HG03108 (cell line): ENCODE measurements around the gene PPP1R14D.
"Not testable (repeated sequence)": the region's sequence is repeated elsewhere in the genome, so short reads cannot be mapped to it uniquely, and the experiment has no call there.

ENCODE experiments used
- ATAC-seq: cut with Tn5 transposase; IDR thresholded peaks from one replicate; pipeline ENCODE4 v1.9.1; 2021; ENCODE audit warnings: moderate library complexity; ENCODE audit not compliant: unreplicated experiment

Gene PPP1R14D

DNA sequence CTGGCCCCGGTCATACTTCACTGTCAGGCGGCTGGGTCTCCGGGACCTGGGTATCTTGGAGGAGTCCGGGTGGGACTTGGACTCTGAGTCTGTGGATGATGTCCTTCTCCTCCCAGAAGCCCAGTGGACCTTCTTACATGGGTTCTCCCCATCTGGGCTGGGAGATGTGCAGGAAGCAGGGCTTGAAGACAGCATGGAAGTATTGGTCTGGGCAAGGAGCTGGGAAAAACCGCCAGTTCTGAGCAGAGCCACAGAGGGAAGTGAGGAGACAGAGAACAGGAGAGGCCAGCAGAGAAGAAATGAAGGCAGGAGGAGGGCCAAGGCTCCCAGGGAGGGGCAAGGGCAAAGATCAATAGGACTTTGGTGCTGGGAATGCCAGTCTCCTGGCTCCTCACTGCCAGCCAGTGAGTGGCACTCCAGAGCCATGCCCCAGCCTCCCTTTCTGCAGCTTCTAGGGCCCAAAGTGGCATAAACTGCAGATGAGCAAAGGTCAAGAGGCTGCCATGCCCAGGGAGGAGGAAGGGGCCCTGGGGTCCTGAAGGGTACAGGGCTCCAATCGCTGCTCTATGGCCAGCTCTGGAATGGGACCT is at the start of gene PPP1R14D:
PPP1R14D (minus strand) TSS at position 262 of the 590 bp plus-strand sequence; CDS start at position 195, 67 bp downstream.
- no peak for ATAC-seq

GRCh38 chr15:40877694-40878093 is 49.2 kb upstream of the PPP1R14D start:
- no peak for ATAC-seq

GRCh38 chr15:40875991-40876730 is 47.7 kb upstream of the PPP1R14D start:
- ATAC-seq: no peak

GRCh38 chr15:40873694-40874561 is 45.4 kb upstream of the PPP1R14D start, which contains the start of gene RHOV:
Gene RHOV, minus strand, starts transcription at chr15:40874234. Its CDS starts 95 bp downstream, at chr15:40874139.
- peak; percentile 54 for ATAC-seq

DNA sequence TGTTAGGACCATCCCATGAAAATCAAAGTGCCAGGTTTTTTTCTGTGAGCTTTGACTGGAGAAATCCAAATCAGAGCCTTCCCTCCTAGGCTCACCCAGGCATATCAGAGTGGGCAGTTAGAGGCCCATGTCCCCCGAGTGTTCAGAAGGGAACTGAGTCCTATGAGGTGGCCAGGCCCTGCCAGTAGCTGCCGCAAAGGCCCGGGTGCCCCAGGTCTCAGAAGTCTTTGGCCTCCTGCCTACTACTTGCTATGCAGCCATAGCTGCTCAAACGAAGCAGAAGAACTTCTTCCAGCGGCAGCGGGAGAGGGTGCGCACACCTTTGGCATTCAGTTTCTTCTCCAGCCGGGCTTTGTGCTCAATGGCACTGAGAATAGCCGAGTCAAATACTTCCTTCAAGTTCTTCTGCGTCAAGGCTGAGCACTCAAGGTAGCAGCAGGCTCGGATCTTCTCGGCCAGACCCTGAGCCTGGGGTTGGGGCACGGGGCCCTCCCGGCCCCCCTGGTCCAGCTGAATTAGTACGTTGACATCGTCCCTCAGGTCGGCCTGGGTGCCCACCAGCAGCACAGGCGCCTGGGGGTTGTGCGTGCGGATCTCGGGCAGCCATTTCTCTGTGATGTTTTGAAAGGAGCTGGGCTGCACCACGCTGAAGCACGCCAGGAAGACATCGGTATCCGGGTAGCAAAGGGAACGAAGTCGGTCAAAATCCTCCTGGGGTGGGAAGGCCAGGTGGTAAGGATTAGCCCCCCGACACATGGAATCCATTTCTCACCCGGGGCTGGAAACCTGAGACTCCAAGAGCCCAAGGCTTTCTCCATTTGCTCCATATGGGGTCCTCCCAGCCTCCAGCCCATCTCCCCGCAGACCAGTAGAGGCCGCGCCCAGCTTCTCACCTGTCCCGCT is 44.5 kb upstream of the PPP1R14D start:
- no peak for ATAC-seq

DNA sequence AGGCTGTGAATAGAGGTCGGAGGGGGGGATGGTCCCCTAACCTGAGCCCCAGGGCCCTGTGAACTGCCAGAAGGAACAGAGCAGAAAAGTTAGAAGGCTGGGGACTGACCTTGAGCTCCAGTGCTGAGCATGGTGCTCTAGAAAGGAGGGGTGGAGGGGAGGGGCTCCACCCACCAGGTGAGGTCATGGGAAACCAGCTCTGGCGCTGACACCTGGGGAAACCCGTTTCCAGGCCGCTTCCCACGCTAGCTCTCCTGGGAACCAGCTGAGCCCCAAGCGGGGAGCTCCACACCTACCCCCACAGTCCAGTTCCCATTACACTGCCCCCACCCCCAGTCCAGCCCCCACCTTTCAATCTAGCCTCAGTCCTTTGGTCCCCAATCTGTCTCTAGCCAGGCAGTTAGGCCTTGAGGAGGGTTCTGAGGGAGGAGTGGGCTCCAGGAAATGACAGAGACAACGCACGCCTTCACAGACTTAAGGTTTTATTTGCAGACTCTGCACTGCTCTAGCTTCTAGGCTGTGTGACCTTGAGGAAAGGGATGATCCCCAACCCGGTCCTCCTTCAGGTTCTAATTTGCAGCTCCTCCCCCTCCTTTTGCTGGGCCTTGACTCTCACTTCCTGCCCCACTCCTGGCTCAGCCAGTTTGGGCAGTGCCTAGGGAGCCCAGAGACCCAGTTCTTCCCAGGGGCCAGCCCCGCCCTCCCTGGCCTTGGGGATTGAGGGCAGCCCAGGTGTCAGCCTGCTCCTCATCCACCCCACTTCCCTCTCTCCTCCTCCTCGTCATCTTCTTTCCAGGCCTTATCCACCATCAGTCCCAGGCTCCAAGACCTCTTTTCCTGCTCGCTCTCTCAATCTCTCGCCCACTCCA is 43.5 kb upstream of the PPP1R14D start:
- ATAC-seq: no peak

DNA sequence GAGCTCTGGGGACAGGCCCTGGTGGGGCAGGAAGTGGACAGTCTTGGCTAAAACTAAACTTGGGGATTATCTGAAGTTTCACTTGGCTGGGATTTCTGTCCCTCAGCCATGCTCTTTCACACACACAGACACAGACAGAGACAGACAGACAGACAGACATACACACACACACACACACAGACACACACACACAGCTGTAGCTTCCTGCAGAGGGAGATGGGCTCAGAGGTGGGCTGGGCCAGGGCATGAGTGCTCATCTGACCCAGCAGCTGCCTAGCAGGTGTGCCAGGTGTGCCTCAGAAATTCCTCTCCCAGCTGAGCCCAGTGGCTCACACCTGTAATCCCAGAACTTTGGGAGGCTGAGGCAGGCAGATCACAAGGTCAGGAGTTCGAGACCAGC is 42.2 kb upstream of the PPP1R14D start:
- ATAC-seq: no peak

DNA sequence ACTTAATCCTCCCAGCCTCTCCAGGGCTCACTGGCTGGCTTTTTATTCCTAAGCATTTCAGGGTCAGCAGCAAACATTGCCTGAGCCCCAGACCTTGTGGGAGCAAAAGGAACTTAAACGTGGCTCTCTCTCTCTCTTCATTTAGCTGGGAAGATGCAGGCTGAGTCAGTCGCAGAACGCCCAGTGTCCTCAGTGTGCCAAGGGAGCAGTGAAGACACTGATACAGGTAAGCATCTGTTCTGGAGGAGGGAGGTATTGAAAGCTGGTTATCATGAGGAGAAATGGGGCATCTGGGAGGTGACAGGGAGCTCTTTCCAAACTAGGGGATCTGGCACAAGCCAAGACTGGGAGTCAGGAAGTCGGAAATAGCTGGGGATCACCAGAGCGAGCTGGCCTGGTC is 41.2 kb upstream of the PPP1R14D start:
- ATAC-seq: no peak

GRCh38 chr15:40867199-40867598 is 38.7 kb upstream of the PPP1R14D start:
- no peak for ATAC-seq

DNA sequence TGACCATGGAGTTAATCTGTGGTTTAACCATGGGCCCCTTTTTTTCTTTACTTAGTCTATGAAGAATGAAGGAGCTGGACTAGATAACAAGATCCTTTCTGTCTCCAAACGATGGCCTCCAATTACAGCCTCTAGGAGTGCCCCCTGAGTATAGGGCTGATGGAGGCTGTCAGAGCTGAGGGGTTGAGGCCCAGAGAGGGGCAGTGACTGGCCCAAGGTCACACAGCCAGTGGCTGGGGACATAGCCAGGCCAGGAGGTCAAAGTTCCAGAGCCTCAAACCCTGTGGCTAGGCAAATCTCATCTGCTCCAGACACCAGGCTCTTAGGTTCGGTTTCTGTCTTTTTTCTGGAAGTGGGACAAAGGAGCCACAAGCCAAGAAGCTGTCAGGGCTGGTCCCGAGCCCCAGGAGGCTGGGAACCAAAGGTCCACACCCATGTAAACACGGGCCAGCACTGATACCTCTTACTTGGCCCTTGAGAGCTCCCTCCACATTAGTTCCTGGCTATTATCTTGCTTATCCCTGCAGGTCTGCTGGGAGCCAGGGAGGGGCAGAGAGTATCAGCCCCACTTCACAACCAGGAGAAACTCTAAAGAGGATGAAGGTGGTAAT is 35.3 kb upstream of the PPP1R14D start:
- no peak for ATAC-seq

DNA sequence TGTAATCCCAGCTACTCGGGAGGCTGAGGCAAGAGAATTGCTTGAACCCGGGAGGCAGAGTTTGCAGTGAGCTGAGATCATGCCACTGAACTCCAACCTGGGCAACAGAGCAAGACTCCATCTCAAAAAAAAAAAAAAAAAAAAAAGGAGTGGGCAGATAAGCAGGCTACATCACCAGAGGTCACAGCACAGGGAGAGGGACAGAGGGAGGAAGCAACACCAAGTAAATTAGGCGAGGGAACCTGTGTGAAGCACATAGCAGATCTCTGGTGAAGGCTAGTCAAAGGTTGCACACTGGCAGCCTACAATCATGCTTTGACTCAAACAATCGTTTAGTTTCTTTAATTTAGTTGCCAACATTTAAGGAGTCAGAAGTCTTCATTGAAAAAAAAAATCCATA is 32.6 kb upstream of the PPP1R14D start:
- ATAC-seq: not testable (repeated sequence)

DNA sequence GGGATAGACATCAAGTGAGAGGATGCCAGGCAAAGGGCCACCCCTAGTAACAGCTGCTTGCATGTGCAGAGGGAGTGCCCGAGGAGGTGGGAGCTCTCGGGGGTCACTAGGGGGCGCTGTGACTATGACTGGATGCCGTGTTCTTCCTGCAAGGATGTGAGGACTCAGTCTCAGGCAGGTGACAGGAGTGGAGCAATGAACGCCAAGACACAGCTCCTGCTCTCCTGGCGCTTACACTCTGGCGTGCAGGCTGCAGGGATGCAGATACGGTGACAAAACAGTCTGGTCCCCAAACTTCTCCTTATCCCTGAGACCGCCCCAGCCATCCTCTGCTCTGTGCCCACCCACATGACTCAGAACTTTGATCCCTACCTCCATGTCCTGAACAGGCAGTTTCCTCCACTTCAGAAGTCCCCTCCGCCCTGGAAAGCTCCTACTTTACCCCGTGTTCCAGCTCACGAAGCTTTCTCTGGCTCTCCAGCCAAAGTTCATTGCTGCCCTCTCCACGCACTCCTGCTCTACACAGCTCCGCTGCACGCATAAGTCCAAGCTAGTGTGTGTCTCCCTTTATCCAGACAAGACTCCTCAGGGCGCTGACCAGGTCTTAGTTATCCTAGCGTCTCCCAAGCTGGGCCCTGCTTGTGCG is 30.8 kb upstream of the PPP1R14D start:
- peak; percentile 65 for ATAC-seq

GRCh38 chr15:40858706-40859105 is 30.2 kb upstream of the PPP1R14D start:
- no peak for ATAC-seq

- peak; percentile 63 for ATAC-seq
Observed at GRCh38 chr15:40857601-40858341, 29.3 kb upstream of the PPP1R14D start.

DNA sequence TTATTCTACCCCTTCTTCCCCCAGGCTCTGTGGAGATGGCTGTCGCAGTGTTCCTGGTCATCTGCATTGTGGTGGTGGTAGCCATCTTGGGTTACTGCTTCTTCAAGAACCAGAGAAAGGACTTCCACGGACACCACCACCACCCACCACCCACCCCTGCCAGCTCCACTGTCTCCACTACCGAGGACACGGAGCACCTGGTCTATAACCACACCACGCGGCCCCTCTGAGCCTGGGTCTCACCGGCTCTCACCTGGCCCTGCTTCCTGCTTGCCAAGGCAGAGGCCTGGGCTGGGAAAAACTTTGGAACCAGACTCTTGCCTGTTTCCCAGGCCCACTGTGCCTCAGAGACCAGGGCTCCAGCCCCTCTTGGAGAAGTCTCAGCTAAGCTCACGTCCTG is 28.2 kb upstream of the PPP1R14D start:
- no peak for ATAC-seq

GRCh38 chr15:40855706-40856234 is 27.3 kb upstream of the PPP1R14D start:
- ATAC-seq: no peak

- ATAC-seq: no peak
Observed at GRCh38 chr15:40854161-40854560, 25.7 kb upstream of the PPP1R14D start.
